ENCODE results near the gene AQP6. TPM values are rescaled to one million over a fixed set of nuclear protein-coding genes. Genes with fewer than 3 reads are reported as not detected.

Gene AQP6
- total RNA-seq, 4 donors from 2014 or later: not detected

DNA sequence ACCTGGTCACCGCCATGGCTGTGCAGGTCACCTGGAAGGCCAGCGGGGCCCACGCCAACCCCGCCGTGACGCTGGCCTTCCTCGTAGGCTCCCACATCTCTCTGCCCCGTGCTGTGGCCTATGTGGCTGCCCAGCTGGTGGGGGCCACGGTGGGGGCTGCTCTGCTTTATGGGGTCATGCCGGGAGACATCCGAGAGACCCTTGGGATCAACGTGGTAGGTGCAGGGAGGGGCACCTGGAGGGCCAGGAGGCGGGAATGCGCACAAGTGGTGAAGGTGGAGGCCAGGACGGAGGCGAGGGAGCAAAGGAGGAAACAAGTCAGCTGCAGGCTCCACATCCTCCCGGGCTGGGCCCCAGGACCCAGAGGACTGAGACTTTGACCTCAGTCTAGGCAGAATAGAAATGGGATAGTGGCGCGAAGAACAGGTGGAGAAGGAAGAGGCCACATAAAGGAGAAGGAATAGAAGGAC lies 649 bp downstream of the AQP6 start:
- WGBS, 2 donors: 83 to 90% methylated on average over 13 to 19 of the region's 19 CpGs
- TF ChIP-seq POLR2A (IDR thresholded peaks at IDR 0.05): no peak
- no peak for TF ChIP-seq CTCF (IDR thresholded peaks at IDR 0.05)
- no peak for DNase-seq
- no peaks in the 10 kb centered on the region for H3K27me3 ChIP-seq
- intact Hi-C loops (cut with DNase I): no loop called here
- no peaks in the 10 kb centered on the region for H3K4me1 ChIP-seq
- H3K27ac ChIP-seq: no peak overlapping the region
- H3K9me3 ChIP-seq: no peaks in the 10 kb centered on the region
- no peaks in the 10 kb centered on the region for H3K36me3 ChIP-seq
- no peak overlapping the region for H3K4me3 ChIP-seq (replicated peaks in 1 of 3)

DNA sequence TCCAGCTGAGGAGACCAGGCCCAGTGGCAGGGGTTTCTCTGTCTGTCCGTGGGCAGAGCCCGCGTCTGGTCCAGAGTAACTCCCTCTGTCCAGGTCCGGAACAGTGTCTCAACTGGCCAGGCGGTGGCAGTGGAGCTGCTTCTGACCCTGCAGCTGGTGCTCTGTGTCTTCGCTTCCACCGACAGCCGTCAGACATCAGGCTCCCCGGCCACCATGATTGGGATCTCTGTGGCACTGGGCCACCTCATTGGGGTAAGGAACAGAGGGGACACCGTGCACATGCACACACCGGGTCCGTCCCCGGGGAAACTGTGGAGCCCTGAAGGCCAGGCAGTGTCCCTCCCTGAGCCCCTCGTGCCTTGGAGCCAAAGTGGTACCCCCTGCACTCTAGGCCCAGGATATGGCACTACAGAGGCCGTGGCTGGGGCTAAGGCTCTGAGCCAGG lies 1.5 kb downstream of the AQP6 start:
- H3K27me3 ChIP-seq: no peaks in the 10 kb centered on the region
- intact Hi-C loops (cut with DNase I): no loop called here
- no peak overlapping the region for H3K4me3 ChIP-seq (replicated peaks in 1 of 3)
- TF ChIP-seq CTCF (IDR thresholded peaks at IDR 0.05): peak in 4 of 6 experiments; percentile 16 to 59 (median 46)
- TF ChIP-seq POLR2A (IDR thresholded peaks at IDR 0.05): no peak
- H3K9me3 ChIP-seq: no peaks in the 10 kb centered on the region
- H3K27ac ChIP-seq: no peak overlapping the region
- 33 to 79% methylated on average over 2 to 10 of the region's 15 CpGs for WGBS, 2 donors
- H3K4me1 ChIP-seq: no peaks in the 10 kb centered on the region
- H3K36me3 ChIP-seq: no peaks in the 10 kb centered on the region
- DNase-seq: peak; percentile 67 to 68

DNA sequence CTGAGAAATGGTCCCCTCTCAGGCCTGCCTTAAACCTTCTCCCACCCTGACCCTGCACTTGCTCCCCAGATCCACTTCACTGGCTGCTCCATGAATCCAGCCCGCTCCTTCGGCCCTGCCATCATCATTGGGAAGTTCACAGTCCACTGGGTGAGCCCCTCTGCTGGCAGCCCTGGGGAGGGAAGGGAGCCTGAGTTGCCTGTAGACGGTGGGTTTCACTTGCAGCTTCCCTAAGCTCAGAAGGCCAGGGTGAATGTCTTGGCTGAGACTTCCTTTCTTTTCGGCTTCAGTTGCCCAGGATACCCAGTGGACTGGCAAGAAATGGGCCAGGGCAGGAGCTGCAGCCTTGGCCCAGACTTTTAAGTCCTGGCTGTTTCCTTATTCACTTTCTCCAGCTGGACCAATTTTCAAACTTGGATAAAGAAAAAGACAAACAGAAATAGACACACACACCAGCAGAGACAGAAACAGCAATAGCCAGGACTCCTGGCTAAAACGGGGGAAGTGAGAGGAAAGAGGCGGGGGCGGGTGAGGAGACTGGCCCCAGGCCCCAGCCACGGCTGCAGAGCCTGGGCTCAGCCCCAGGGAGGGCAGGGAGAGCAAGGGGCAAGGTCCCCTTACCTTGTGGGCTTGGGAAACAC lies 2.0 kb downstream of the AQP6 start:
- Histone ChIP-seq H3K36me3 (no peaks in the 10 kb centered on the region), H3K4me3 (replicated peaks in 1 of 3) (no peak overlapping the region), H3K27ac (no peak overlapping the region), H3K4me1 (no peaks in the 10 kb centered on the region), H3K9me3 (no peaks in the 10 kb centered on the region), H3K27me3 (no peaks in the 10 kb centered on the region)
- DNase-seq: no peak
- WGBS, 2 donors: 59 to 60% methylated on average over 8 of the region's 8 CpGs
- TF ChIP-seq CTCF (IDR thresholded peaks at IDR 0.05) (no peak), POLR2A (IDR thresholded peaks at IDR 0.05) (no peak)
- intact Hi-C loops (cut with DNase I): no loop called here

DNA sequence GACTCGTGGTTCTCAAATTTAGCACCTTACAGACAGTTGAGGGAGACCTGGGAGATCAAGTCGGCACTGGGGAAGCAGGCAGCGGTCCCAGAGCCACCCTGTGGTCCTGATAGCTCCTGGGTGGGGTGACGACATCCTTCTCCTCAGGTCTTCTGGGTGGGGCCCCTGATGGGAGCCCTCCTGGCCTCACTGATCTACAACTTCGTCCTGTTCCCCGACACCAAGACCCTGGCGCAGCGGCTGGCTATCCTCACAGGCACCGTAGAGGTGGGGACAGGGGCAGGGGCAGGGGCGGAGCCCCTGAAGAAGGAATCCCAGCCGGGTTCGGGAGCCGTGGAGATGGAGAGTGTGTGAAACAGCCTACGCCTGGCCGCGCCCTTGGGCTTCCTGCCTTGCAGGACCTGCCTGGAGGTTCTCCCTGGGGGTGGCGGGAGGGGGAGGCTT lies 2.6 kb downstream of the AQP6 start:
- H3K4me3 ChIP-seq (replicated peaks in 1 of 3): no peak overlapping the region
- no peak for DNase-seq
- intact Hi-C loops (cut with DNase I): no loop called here
- no peaks in the 10 kb centered on the region for H3K36me3 ChIP-seq
- TF ChIP-seq POLR2A (IDR thresholded peaks at IDR 0.05): no peak
- no peak for TF ChIP-seq CTCF (IDR thresholded peaks at IDR 0.05)
- WGBS, 2 donors: 52 to 66% methylated on average over 6 to 17 of the region's 17 CpGs
- no peak overlapping the region for H3K27ac ChIP-seq
- no peaks in the 10 kb centered on the region for H3K27me3 ChIP-seq
- H3K4me1 ChIP-seq: no peaks in the 10 kb centered on the region
- H3K9me3 ChIP-seq: no peaks in the 10 kb centered on the region

DNA sequence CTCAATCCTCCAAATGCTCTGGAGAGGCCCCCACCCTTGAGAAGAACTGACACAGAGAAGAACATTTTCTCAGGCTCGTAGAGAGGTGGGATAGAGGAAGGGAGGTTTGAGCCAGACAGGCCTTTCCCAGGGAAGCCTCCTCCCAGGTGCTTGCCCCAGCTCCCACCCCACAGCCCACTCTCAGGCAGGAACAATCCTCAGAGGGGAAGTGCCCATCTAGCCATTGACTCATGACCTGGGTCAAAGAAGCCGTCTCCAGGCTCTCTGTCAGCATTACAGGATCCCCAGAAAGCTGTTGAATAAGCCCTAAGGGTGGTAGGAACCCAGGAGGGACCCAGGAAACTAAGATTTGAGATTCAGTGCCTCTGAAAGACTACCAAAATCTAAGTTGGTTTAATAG lies 3.8 kb downstream of the AQP6 start:
- Histone ChIP-seq H3K36me3 (no peaks in the 10 kb centered on the region), H3K4me3 (replicated peaks in 1 of 3) (no peak overlapping the region), H3K27me3 (no peaks in the 10 kb centered on the region), H3K27ac (no peak overlapping the region), H3K9me3 (no peaks in the 10 kb centered on the region), H3K4me1 (no peaks in the 10 kb centered on the region)
- WGBS, 2 donors: 90 to 95% methylated on average over 2 of the region's 2 CpGs
- DNase-seq: no peak
- TF ChIP-seq POLR2A (IDR thresholded peaks at IDR 0.05) (no peak), CTCF (IDR thresholded peaks at IDR 0.05) (no peak)
- intact Hi-C loops (cut with DNase I): no loop called here
